GM19035 (cell line): Measurements from ENCODE around the gene MPRIP.

Experiments used
- ATAC-seq: cut with Tn5 transposase; IDR thresholded peaks from one replicate; pipeline ENCODE4 v1.9.1; 2021; ENCODE audit not compliant: unreplicated experiment

The MPRIP gene

GRCh38 chr17:17107281-17107680, 65.0 kb downstream of the MPRIP start:
- ATAC-seq: no peak

GRCh38 chr17:17107891-17108431, 65.7 kb downstream of the MPRIP start:
- no peak for ATAC-seq

GRCh38 chr17:17108451-17109049, 66.3 kb downstream of the MPRIP start:
- no peak for ATAC-seq

GRCh38 chr17:17109256-17109655, 67.0 kb downstream of the MPRIP start:
- no peak for ATAC-seq

- no peak for ATAC-seq
Observed at GRCh38 chr17:17109907-17110306, 67.7 kb downstream of the MPRIP start.

- no peak for ATAC-seq
Observed at GRCh38 chr17:17110520-17110919, 68.3 kb downstream of the MPRIP start.

- ATAC-seq: no peak
Observed at GRCh38 chr17:17111401-17112393, 69.4 kb downstream of the MPRIP start.

- no peak for ATAC-seq
Observed at GRCh38 chr17:17112628-17113200, 70.5 kb downstream of the MPRIP start.

GRCh38 chr17:17114592-17115225, 72.5 kb downstream of the MPRIP start:
- ATAC-seq: no peak

- no peak for ATAC-seq
Observed at GRCh38 chr17:17115620-17116019, 73.4 kb downstream of the MPRIP start.

GRCh38 chr17:17116406-17116805, 74.1 kb downstream of the MPRIP start:
- no peak for ATAC-seq

- no peak for ATAC-seq
Observed at GRCh38 chr17:17117923-17118322, 75.7 kb downstream of the MPRIP start.

GRCh38 chr17:17118399-17118798, 76.1 kb downstream of the MPRIP start:
- no peak for ATAC-seq

- ATAC-seq: no peak
Observed at GRCh38 chr17:17119106-17119505, 76.8 kb downstream of the MPRIP start.

GRCh38 chr17:17119533-17119932, 77.3 kb downstream of the MPRIP start:
- ATAC-seq: no peak

GRCh38 chr17:17120294-17120693, 78.0 kb downstream of the MPRIP start:
- ATAC-seq: no peak

GRCh38 chr17:17120701-17121100, 78.4 kb downstream of the MPRIP start:
- no peak for ATAC-seq

- no peak for ATAC-seq
Observed at GRCh38 chr17:17121162-17121561, 78.9 kb downstream of the MPRIP start.

GRCh38 chr17:17122781-17123483, 80.7 kb downstream of the MPRIP start:
- no peak for ATAC-seq

- ATAC-seq: no peak
Observed at GRCh38 chr17:17124341-17124740, 82.1 kb downstream of the MPRIP start.
